Measurements from ENCODE around the gene BLID. TPM values are rescaled to one million over a fixed set of nuclear protein-coding genes. Genes with fewer than 3 reads are reported as not detected.

BLID gene
- total RNA-seq (2022) (not detected in 2 replicates), Bru-seq, nascent RNA (percentile 25 among the genes with signal in this experiment), BruChase-seq, experiment 1, labeled RNA remaining after a 2-hour chase (not detected), BruChase-seq, experiment 2, labeled RNA remaining after a 6-hour chase (not detected)
- long read RNA-seq, result 0 reads

- Histone ChIP-seq H3K9me3 (no peaks in the 10 kb centered on the region), H3K36me3 (ENCODE audit: control insufficient read depth, insufficient read depth, low read length) (no peaks in the 10 kb centered on the region), H3K4me1 (no peaks in the 10 kb centered on the region), H3K27me3 (replicated peaks; ENCODE audit: control insufficient read depth, insufficient read depth, low read length) (no peaks in the 10 kb centered on the region), H3K4me3 (ENCODE audit: low read depth, low read length) (no peak within 1 kb of the TSS)
- CTCF ChIA-PET, result no interaction called here
- H3K9me3 Mint-ChIP-seq (ENCODE audit: unreplicated experiment), result no peaks in the 10 kb centered on the region
- DNase-seq, result peak; percentile 62 to 65
- peaks cover 24% of the 10 kb centered on the region for H3K27me3 Mint-ChIP-seq (ENCODE audit: insufficient read depth, unreplicated experiment)
- no peaks in the 10 kb centered on the region for H3K36me3 Mint-ChIP-seq (ENCODE audit: insufficient read depth, unreplicated experiment)
- intact Hi-C loops (cut with micrococcal nuclease; ENCODE audit: unreplicated experiment), result loop anchor here (1.0 to 5.0 kb wide), 3 partner anchors 89 to 460 kb away; no protein-coding TSS in a partner anchor
- TF ChIP-seq CTCF (IDR thresholded peaks at IDR 0.05; ENCODE audit: insufficient read depth in 1 of 2, low read depth in 1 of 2, low read length in 1 of 2, severe bottlenecking in 1 of 2, unreplicated experiment in 1 of 2), result peak; percentile 67 to 89
- H3K4me1 Mint-ChIP-seq (ENCODE audit: low read depth, unreplicated experiment), result no peaks in the 10 kb centered on the region
- H3K27ac Mint-ChIP-seq (ENCODE audit: unreplicated experiment), result no peak within 1 kb of the TSS
- no peak within 1 kb of the TSS for H3K4me3 Mint-ChIP-seq (ENCODE audit: unreplicated experiment)
- POLR2A ChIA-PET, result no interaction called here
- no TSS peak for BruUV-seq (replicated peaks)
Observed at GRCh38 chr11:122115524-122116379, at the start of gene BLID. Gene BLID (minus strand): TSS chr11:122116215. CDS start chr11:122115922, 293 bp downstream.

- Mint-ChIP-seq H3K27me3 (ENCODE audit: insufficient read depth, unreplicated experiment) (peaks cover 30% of the 10 kb centered on the region), H3K27ac (ENCODE audit: unreplicated experiment) (no peak overlapping the region), H3K9me3 (ENCODE audit: unreplicated experiment) (no peaks in the 10 kb centered on the region), H3K36me3 (ENCODE audit: insufficient read depth, unreplicated experiment) (no peaks in the 10 kb centered on the region), H3K4me1 (ENCODE audit: low read depth, unreplicated experiment) (no peaks in the 10 kb centered on the region), H3K4me3 (ENCODE audit: unreplicated experiment) (no peak overlapping the region)
- DNase-seq, result no peak
- intact Hi-C loops (cut with micrococcal nuclease; ENCODE audit: unreplicated experiment), result no loop called here
- ChIA-PET POLR2A (no interaction called here), CTCF (no interaction called here)
- Histone ChIP-seq H3K9me3 (no peaks in the 10 kb centered on the region), H3K27me3 (replicated peaks; ENCODE audit: control insufficient read depth, insufficient read depth, low read length) (no peaks in the 10 kb centered on the region), H3K4me1 (no peaks in the 10 kb centered on the region), H3K4me3 (ENCODE audit: low read depth, low read length) (no peak overlapping the region), H3K36me3 (ENCODE audit: control insufficient read depth, insufficient read depth, low read length) (no peaks in the 10 kb centered on the region)
- BruUV-seq (replicated peaks), result no TSS peak
- no peak for TF ChIP-seq CTCF (IDR thresholded peaks at IDR 0.05; ENCODE audit: insufficient read depth in 1 of 2, low read depth in 1 of 2, low read length in 1 of 2, severe bottlenecking in 1 of 2, unreplicated experiment in 1 of 2)
Observed at GRCh38 chr11:122163053-122163819, 47.2 kb upstream of the BLID start.

- H3K27me3 Mint-ChIP-seq (ENCODE audit: insufficient read depth, unreplicated experiment), result peaks cover 28% of the 10 kb centered on the region
- CTCF ChIA-PET, result no interaction called here
- BruUV-seq (replicated peaks), result no TSS peak
- no peak overlapping the region for H3K4me3 Mint-ChIP-seq (ENCODE audit: unreplicated experiment)
- no peak overlapping the region for H3K27ac Mint-ChIP-seq (ENCODE audit: unreplicated experiment)
- H3K36me3 Mint-ChIP-seq (ENCODE audit: insufficient read depth, unreplicated experiment), result no peaks in the 10 kb centered on the region
- DNase-seq, result no peak
- no peaks in the 10 kb centered on the region for H3K36me3 ChIP-seq (ENCODE audit: control insufficient read depth, insufficient read depth, low read length)
- H3K4me1 ChIP-seq, result no peaks in the 10 kb centered on the region
- H3K4me3 ChIP-seq (ENCODE audit: low read depth, low read length), result no peak overlapping the region
- no peaks in the 10 kb centered on the region for H3K9me3 ChIP-seq
- no peak for TF ChIP-seq CTCF (IDR thresholded peaks at IDR 0.05; ENCODE audit: insufficient read depth in 1 of 2, low read depth in 1 of 2, low read length in 1 of 2, severe bottlenecking in 1 of 2, unreplicated experiment in 1 of 2)
- H3K27me3 ChIP-seq (replicated peaks; ENCODE audit: control insufficient read depth, insufficient read depth, low read length), result no peaks in the 10 kb centered on the region; the same call in 1 of the 2 replicates
- intact Hi-C loops (cut with micrococcal nuclease; ENCODE audit: unreplicated experiment), result no loop called here
- H3K4me1 Mint-ChIP-seq (ENCODE audit: low read depth, unreplicated experiment), result no peaks in the 10 kb centered on the region
- POLR2A ChIA-PET, result no interaction called here
- H3K9me3 Mint-ChIP-seq (ENCODE audit: unreplicated experiment), result no peaks in the 10 kb centered on the region
Observed at GRCh38 chr11:122162095-122162494, 46.1 kb upstream of the BLID start.
